NCI-H2171 (cell line): ENCODE results near the gene RNU6-9.

ENCODE experiments used
- DNase-seq: peaks from one replicate; lab custom pipeline; 2025; lab: John Stamatoyannopoulos, UW

RNU6-9 gene

DNA sequence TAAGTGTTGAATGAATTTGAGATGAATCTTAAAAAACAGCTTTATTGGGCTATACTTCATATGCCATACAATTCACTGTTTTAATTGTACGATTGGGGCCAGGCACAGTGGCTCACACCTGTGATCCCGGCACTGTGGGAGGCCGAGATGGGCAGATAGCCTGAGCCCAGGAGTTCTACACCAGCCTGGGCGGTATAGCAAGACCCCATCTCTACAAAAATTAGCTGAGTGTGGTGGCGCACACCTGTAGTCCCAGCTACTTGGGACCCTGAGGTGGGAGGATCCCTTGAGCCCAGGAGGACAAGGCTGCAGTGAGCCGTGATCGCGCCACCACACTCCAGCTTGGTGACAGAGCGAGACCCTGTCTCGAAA is 42.9 kb downstream of the RNU6-9 start:
- no peak for DNase-seq

DNA sequence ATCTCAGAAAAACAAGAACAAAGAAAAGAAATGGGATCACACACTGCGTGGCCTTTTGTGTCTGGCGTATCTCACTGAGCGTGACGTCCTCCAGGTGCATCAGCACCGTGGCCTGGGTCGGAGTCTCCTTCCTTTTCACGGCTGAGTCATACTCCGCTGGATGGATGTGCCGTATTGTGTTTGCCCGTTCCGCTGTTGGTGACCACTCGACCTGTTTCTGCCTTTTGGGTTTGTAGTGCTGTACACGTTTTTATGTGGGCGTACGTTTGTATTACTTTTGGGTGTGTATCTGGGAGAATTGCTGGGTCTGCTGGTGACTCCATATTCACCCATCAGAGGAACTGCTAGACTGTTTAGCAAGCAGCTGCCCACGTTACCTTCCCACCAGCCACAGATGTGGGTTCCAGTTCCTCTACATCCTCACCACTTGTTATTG is 44.0 kb downstream of the RNU6-9 start:
- no peak for DNase-seq

DNA sequence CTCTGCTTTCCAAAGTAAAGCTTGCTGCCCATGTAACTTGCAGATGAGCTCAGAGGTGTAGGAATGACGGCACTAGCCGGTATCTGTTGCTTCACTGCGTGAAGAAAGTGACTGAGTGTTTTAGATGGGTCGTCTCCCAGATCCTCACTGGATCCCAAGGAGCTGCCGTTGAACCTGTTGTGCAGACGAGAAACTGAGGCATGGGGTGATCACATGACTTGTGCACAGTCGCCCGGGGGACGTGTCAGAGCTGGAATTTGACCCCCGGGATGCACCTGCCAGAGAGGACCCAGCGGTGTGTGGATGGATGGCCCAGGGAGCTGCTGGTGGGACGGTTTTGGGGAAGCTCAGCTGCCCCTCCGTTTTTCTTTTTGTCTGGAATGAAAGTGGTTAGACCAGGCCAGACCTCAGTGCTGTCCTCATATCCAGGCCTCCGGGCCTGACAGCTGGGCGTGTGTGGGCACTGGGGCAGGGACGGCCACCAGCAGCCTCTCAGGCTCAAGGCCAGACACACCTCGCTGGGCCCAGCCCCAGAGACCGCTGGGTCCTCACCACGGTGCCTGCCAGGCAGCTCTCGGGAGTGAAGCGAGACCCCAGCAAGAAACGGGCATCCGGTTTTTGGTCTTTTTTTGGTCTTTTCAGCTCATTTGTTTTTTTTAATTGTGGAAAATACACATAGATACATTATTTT is 45.1 kb downstream of the RNU6-9 start:
- DNase-seq: no peak

DNA sequence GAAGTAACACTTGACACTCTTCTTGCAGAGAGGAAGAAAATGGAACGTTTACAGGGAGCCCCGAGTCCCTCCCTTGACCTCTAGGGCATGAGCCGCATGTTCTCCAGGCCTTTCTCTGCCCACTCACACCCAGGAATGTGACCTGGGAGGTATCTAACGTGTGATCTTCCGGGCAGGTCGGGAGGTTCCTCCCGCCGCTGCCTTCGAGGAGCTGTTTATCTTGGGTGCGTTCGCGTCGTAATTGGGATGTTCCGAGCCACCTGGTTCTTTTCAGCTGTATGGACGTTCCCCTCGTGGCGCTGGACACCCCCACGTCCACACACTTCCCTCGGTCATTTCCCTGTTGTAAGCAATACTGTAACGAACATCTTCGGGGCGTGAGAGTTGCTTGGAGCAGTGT is 46.2 kb downstream of the RNU6-9 start:
- DNase-seq: no peak

DNA sequence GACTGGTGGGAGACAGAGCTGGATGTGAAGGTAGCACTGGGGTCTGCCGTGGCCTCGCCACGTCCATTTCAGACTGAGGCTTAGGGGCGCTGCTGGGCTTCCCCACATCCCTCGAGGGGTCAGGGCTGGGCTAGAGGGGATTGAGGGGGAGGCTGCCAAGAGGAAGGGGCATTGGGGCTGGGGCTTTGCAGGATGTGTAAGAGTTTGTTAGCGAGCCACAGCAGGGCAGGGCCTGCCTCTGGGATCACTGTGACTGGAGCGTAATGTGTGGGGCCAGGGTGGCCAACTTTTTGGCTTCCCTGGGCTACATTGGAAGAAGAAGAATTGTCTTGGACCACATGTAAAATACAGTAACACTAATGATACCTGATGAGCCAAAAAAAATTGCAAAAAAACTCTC is 46.6 kb downstream of the RNU6-9 start:
- DNase-seq: no peak

DNA sequence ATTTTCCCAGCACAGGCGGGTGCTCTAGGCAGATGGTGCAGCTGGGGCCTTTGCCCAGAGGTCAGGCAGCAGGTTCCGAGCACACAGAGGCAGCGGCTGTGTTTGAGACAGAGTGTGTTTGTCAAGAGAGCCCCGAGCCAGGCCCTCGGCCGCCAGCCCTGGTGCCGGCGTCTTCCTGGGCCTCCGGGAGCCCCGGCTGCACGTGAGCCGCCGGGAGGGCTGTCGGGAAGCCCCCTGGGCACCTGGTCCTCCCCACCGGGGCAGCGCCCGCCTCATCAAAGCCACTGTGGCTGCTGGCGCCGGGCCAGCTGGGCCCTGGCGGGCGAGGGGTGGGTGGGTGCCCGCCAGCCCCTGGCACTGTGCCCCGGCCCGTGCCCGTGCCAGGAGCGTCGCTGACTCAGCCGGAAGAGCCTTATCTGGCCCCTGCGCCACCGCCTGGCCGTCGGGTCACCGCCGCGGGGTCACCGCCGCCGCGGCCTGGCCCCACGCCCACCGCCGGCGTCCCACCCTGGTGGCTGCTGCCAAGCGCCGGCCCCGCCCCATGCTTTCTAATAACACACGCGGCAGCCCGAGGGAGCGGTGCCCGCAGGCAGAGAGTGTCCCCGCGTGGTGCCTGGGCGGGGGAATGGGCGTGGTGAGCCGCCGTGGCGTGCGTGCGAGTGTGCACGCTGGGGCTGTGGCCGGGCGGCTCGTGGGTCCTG is 47.5 kb downstream of the RNU6-9 start:
- DNase-seq: peak; percentile 49

DNA sequence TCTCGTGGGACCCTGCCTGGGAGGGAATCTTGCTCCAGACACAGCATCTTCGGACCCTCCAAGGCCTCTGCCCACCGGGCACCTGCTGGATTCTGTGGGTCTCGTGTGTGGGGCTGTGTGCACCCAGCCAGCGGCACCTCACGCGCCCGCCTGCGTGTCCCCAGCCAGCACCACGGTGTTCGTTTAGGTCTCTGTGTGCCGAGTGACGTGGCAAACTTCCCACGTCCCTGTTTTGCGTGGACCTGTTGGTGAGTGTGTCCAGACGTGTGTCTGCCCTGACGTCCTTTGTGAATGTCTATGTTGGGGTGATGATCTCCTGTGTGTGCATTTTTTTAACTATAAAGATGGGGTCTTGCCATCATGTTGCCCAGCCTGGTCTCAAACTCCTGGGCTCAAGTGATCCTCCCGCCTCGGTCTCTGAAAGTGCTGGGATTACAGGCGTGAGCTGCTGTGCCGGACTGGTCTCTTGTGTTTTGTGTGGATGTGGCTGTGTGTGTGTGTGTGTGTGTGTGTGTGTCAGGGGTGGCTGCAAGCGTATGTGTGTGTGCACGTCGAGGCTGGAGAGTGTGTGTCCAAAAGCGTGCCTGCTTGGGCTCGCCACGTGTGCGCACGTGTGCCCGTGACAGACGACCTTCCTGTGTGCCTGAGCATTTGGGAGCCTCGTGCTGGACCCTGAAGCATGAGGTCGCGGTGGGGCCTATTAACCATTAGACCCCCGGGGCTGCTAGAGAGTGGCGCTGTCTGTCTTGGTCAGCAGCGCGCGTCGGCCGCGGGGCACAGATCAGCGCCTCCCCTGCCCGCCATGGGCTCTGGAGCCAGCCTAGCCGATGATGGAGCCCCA is 48.2 kb downstream of the RNU6-9 start:
- no peak for DNase-seq

DNA sequence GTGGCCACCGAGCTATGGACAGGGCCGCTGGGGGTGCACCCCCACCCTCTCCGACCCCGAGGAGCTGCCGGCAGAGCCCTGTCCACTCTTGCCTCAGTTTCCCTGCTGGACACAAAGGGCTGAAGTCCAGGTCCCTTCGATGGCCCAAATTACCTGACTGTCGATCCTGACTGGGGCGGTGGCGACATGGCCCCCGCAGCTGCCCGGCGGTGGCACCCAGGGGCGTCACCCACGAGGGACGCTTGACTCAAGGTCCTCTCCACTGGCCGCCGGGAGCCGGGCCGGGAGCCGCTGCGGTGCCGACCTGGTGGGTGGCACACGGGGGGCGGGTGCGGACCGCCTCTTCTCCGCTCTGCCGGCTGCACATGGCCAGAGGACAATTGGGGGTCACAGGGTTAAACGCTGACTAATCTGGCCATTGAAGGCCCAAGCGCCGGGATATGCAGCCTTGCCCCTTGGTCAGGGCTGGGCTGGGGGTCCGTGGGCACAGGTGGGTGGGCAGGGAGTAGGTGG is 48.9 kb downstream of the RNU6-9 start:
- DNase-seq: no peak
